ENCODE results near the gene TMEM91. TPM values are rescaled to one million over a fixed set of nuclear protein-coding genes. Genes with fewer than 3 reads are reported as not detected.

Gene TMEM91
- polyA plus RNA-seq, 1 donor (not counting 4 experiments of a cell fraction or from before 2014, with no cell fraction given) = 6.3 TPM

GRCh38 chr19:41373993-41374392, 2.3 kb upstream of the TMEM91 start:
- no peak overlapping the region for H3K9ac ChIP-seq (ENCODE audit: control insufficient read depth, extremely low read depth, insufficient read depth, low read length)
- DNase-seq (ENCODE audit: low read depth, low spot score) (no peak), FAIRE-seq (no peak)
- peaks cover 2% of the 10 kb centered on the region for H3K79me2 ChIP-seq (ENCODE audit: control insufficient read depth, insufficient read depth, low read length)
- TF ChIP-seq CTCF (optimal IDR thresholded peaks at IDR 0.05 in 1 of 3, IDR thresholded peaks at IDR 0.05 in 1 of 3, conservative IDR thresholded peaks at IDR 0.05 in 1 of 3; ENCODE audit: extremely low read depth in 1 of 3, insufficient read depth in 2 of 3, low read length in 3 of 3) = no peak
- TF ChIP-seq EZH2 (IDR thresholded peaks at IDR 0.05; ENCODE audit: low read length) = no peak
- H3K4me3 ChIP-seq (ENCODE audit: control insufficient read depth in 2 of 3, extremely low read depth in 1 of 3, insufficient read depth in 2 of 3, low read depth in 1 of 3, low read length in 3 of 3) = no peak overlapping the region
- dilution Hi-C loops (cut with MboI; ENCODE audit: extremely low pct_ligation_motif_present, low sequenced_read_pairs) = no loop called here
- H2AFZ ChIP-seq (ENCODE audit: control insufficient read depth, low read length) = no peak overlapping the region
- peaks cover 17% of the 10 kb centered on the region for H3K4me1 ChIP-seq (ENCODE audit: control insufficient read depth, extremely low read depth, insufficient read depth, low read length)
- H3K9me1 ChIP-seq (ENCODE audit: control insufficient read depth, extremely low read depth, insufficient read depth, low read length) = no peaks in the 10 kb centered on the region
- H3K4me2 ChIP-seq (ENCODE audit: control insufficient read depth, extremely low read depth, insufficient read depth, low read depth, low read length) = no peak overlapping the region
- H3K36me3 ChIP-seq (ENCODE audit: control insufficient read depth in 2 of 2, extremely low read depth in 1 of 2, insufficient read depth in 2 of 2, low read length in 2 of 2) = peaks cover 0 to 2% of the 10 kb centered on the region in 2 experiments
- H3K27me3 ChIP-seq (ENCODE audit: control insufficient read depth, extremely low read depth, insufficient read depth, low read length) = no peaks in the 10 kb centered on the region
- no peaks in the 10 kb centered on the region for H3K9me3 ChIP-seq (ENCODE audit: control insufficient read depth, low read depth, low read length)
- no peak overlapping the region for H3K27ac ChIP-seq (ENCODE audit: control insufficient read depth, insufficient read depth, low read length)
- H4K20me1 ChIP-seq (ENCODE audit: control insufficient read depth, extremely low read depth, insufficient read depth, low read length) = no peaks in the 10 kb centered on the region

GRCh38 chr19:41376998-41377365, 649 bp downstream of the TMEM91 start:
- H4K20me1 ChIP-seq (ENCODE audit: control insufficient read depth, extremely low read depth, insufficient read depth, low read length) = no peaks in the 10 kb centered on the region
- H3K27me3 ChIP-seq (ENCODE audit: control insufficient read depth, extremely low read depth, insufficient read depth, low read length) = no peaks in the 10 kb centered on the region
- no peaks in the 10 kb centered on the region for H3K9me1 ChIP-seq (ENCODE audit: control insufficient read depth, extremely low read depth, insufficient read depth, low read length)
- peak overlapping the region; percentile 79 for H3K9ac ChIP-seq (ENCODE audit: control insufficient read depth, extremely low read depth, insufficient read depth, low read length)
- H2AFZ ChIP-seq (ENCODE audit: control insufficient read depth, low read length) = peak overlapping the region; percentile 89
- H3K9me3 ChIP-seq (ENCODE audit: control insufficient read depth, low read depth, low read length) = no peaks in the 10 kb centered on the region
- peak; percentile 59 for FAIRE-seq
- H3K79me2 ChIP-seq (ENCODE audit: control insufficient read depth, insufficient read depth, low read length) = no peaks in the 10 kb centered on the region
- peak overlapping the region; percentile 70 for H3K27ac ChIP-seq (ENCODE audit: control insufficient read depth, insufficient read depth, low read length)
- H3K4me2 ChIP-seq (ENCODE audit: control insufficient read depth, extremely low read depth, insufficient read depth, low read depth, low read length) = peak overlapping the region; percentile 98
- peaks cover 22% of the 10 kb centered on the region for H3K4me1 ChIP-seq (ENCODE audit: control insufficient read depth, extremely low read depth, insufficient read depth, low read length)
- dilution Hi-C loops (cut with MboI; ENCODE audit: extremely low pct_ligation_motif_present, low sequenced_read_pairs) = no loop called here
- no peak for DNase-seq (ENCODE audit: low read depth, low spot score)
- peak overlapping the region; percentile 55 to 78 (median 73) for H3K4me3 ChIP-seq (ENCODE audit: control insufficient read depth in 2 of 3, extremely low read depth in 1 of 3, insufficient read depth in 2 of 3, low read depth in 1 of 3, low read length in 3 of 3)
- TF ChIP-seq CTCF (optimal IDR thresholded peaks at IDR 0.05 in 1 of 3, IDR thresholded peaks at IDR 0.05 in 1 of 3, conservative IDR thresholded peaks at IDR 0.05 in 1 of 3; ENCODE audit: extremely low read depth in 1 of 3, insufficient read depth in 2 of 3, low read length in 3 of 3) (no peak), EZH2 (IDR thresholded peaks at IDR 0.05; ENCODE audit: low read length) (no peak)
- H3K36me3 ChIP-seq (ENCODE audit: control insufficient read depth in 2 of 2, extremely low read depth in 1 of 2, insufficient read depth in 2 of 2, low read length in 2 of 2) = peaks cover 0 to 2% of the 10 kb centered on the region in 2 experiments

Measured in keratinocyte (primary cell).